GM12865 (cell line): ENCODE data around the gene E2F1.
"Not testable (repeated sequence)": the region's sequence is repeated elsewhere in the genome, so short reads cannot be mapped to it uniquely, and the experiment has no call there.

Experiments
- DNase-seq: peaks from one replicate; pipeline ENCODE4 v3.0.0; 2010; ENCODE audit warnings: low read depth
- H3K4me3 ChIP-seq: 2 replicates; pipeline ENCODE4 v1.5.1; 2011; ENCODE audit warnings: mild to moderate bottlenecking, low read depth, low read length, control low read depth
- CTCF ChIP-seq: IDR thresholded peaks from 2 replicates; pipeline ENCODE4 v1.5.1; 2011; ENCODE audit warnings: low read length, control low read depth, low read depth, inconsistent platforms; ENCODE audit not compliant: insufficient read depth; ENCODE audit errors: missing control alignments

E2F1 gene

GRCh38 chr20:33645072-33645358 is 41.2 kb downstream of the E2F1 start:
- DNase-seq = no peak
- TF ChIP-seq CTCF = no peak
- H3K4me3 ChIP-seq = no peak overlapping the region

- no peak for TF ChIP-seq CTCF
- DNase-seq = no peak
- H3K4me3 ChIP-seq = no peak overlapping the region
Measured at GRCh38 chr20:33644313-33645071, 41.7 kb downstream of the E2F1 start.

DNA sequence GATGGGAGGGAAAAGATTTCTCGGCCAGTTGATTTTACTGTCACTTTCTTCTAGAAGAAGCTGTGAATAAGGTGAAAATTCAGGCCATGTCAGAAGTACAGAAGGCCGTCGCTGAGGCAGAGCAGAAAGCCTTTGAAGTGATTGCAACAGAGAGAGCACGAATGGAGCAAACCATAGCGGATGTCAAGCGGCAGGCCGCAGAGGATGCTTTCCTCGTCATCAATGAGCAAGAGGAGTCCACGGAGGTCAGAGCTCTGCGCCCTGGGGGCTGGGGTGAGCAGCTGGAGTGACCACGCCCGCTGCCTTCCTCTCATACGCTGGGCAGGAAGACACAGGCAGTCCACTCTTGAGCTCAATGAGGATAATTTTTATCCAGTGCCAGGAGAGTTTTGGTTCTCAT is 45.9 kb downstream of the E2F1 start:
- DNase-seq = no peak
- no peak for TF ChIP-seq CTCF

DNA sequence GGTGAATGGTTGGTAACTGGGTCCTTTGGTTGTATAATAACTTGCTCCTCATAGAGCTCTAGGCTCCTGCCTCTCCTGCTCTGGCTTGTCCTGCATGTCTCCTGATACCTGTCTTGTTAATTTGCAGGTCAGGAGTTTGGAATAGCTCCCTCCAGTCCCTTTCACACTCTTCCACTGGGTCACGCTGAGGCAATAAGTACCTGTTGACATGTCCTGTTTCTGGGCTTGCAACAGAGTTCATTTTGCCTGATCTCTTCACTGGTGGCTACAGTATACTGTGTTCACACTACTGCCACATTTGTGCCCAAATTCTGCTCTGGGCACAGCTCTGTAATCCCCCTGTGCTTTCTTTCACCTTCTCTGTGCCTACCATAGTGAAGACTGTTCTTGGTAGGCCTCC is 49.4 kb downstream of the E2F1 start:
- no peak overlapping the region for H3K4me3 ChIP-seq
- DNase-seq = no peak
- TF ChIP-seq CTCF = no peak

More for the DNA sequence above, 45.9 kb downstream of the E2F1 start:
- H3K4me3 ChIP-seq = no peak overlapping the region

GRCh38 chr20:33635341-33635740 is 50.8 kb downstream of the E2F1 start:
- DNase-seq = no peak
- H3K4me3 ChIP-seq = no peak overlapping the region
- TF ChIP-seq CTCF = no peak

DNA sequence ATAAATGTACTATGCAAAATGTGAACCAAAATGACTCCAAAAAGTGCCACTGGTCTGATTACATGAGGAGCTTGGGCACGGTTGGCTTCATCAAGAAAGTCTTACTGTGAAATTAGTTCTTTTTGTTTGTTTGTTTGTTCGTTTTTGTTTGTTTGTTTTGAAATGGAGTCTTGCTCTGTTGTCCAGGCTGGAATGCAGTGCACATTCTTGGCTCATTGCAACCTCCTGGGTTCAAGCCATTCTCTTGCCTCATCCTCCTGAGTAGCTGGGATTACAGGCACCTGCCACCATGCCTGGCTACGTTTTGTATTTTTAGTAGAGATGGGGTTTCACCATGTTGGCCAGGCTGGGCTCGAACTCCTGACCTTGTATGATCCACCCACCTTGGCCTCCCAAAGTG is 54.3 kb downstream of the E2F1 start:
- not testable (repeated sequence) for DNase-seq, H3K4me3 ChIP-seq

- no peak for DNase-seq
- no peak overlapping the region for H3K4me3 ChIP-seq
- no peak for TF ChIP-seq CTCF
Measured at GRCh38 chr20:33630507-33630906, 55.7 kb downstream of the E2F1 start.
